Esophagus muscularis mucosa (tissue), 4 donors: ENCODE measurements around the gene PHF20. TPM values are rescaled to one million over a fixed set of nuclear protein-coding genes. Genes with fewer than 3 reads are reported as not detected.
"Not testable (repeated sequence)": the region's sequence is repeated elsewhere in the genome, so short reads cannot be mapped to it uniquely, and the experiment has no call there.

Source experiments
- DNase-seq: peaks from one replicate; pipeline ENCODE4 v3.0.0-alpha.2; 2017; ENCODE audit errors: extremely low spot score
- H3K27ac ChIP-seq, 4 donors: fragments of 200-600 bp; sonication (generic); replicated peaks in 1 of 4; 1 replicate in 3 of 4; 2 replicates in 1 of 4; pipeline ENCODE4 v1.5.1; 2016 to 2019; ENCODE audit warnings: mild to moderate bottlenecking in 1 of 4
- H3K27me3 ChIP-seq, 4 donors: fragments of 200-600 bp; sonication (generic); one replicate each; pipeline versions ENCODE4 v1.5.1 to v1.6.0; 2016 to 2019
- H3K36me3 ChIP-seq, 4 donors: fragments of 200-600 bp; sonication (generic); one replicate each; pipeline ENCODE4 v1.5.1; 2016 to 2019
- H3K4me1 ChIP-seq, 4 donors: fragments of 200-600 bp; sonication (generic); one replicate each; pipeline ENCODE4 v1.5.1; 2016 to 2019
- H3K4me3 ChIP-seq, 4 donors: fragments of 200-600 bp; sonication (generic); 1 replicate in 2 of 4; 2 replicates in 2 of 4; pipeline ENCODE4 v1.5.1; 2016 to 2019; ENCODE audit warnings: mild to moderate bottlenecking in 4 of 4, moderate library complexity in 1 of 4
- H3K9me3 ChIP-seq, 4 donors: fragments of 200-600 bp; sonication (generic); 1 replicate in 3 of 4; 2 replicates in 1 of 4; pipeline ENCODE4 v1.5.1; 2016 to 2019
- EP300 ChIP-seq: sonication (generic); formaldehyde crosslinking; IDR thresholded peaks from one replicate; pipeline ENCODE4 v1.6.1; 2017; ENCODE audit warnings: antibody characterized with exemption
- POLR2A ChIP-seq: fragments of 450-650 bp; IDR thresholded peaks from one replicate; pipeline ENCODE4 v1.6.1; 2017; ENCODE audit warnings: antibody characterized with exemption, moderate library complexity, mild to moderate bottlenecking, low read depth
- POLR2AphosphoS5 ChIP-seq, 2 donors: sonication (generic); formaldehyde crosslinking; IDR thresholded peaks; one replicate each; pipeline ENCODE4 v1.6.1; 2017; ENCODE audit warnings: antibody characterized with exemption in 2 of 2
- WGBS: methylation state at CpG from one replicate; pipeline ENCODE4 v1.1.5; 2018; 5-methylcytosine and 5-hydroxymethylcytosine counted together
- intact Hi-C: fragments of 100-400 bp; cut with DNase I; formaldehyde crosslinking; loops from one replicate; pipeline ENCODE4 v1.15.1; 2023
- total RNA-seq, 4 donors: library from RNA; depleted of rRNA; stranded (reverse); fragments of >200 nt; gene quantifications; one replicate each; pipeline versions ENCODE4 v1.1.0 to v1.2.1, GENCODE V29; 2016
- TF ChIP-seq, protein P1 (sequence below), 3 experiments: fragments of 200-600 bp in 2 of 3; fragments of 450-650 bp in 1 of 3; sonication (generic) in 2 of 3; IDR thresholded peaks; one replicate each; pipeline ENCODE4 v1.5.1; 2017 to 2019; ENCODE audit warnings: antibody characterized with exemption in 3 of 3, mild to moderate bottlenecking in 2 of 3, moderate library complexity in 1 of 3

Gene PHF20
- total RNA-seq, 4 donors from 2014 or later = 45.9 to 62.2 (median 48.0) TPM

- TF ChIP-seq POLR2A (no peak), POLR2AphosphoS5 (IDR thresholded peaks at IDR 0.05) (no peak), EP300 (no peak)
- TF ChIP-seq, protein P1, sequence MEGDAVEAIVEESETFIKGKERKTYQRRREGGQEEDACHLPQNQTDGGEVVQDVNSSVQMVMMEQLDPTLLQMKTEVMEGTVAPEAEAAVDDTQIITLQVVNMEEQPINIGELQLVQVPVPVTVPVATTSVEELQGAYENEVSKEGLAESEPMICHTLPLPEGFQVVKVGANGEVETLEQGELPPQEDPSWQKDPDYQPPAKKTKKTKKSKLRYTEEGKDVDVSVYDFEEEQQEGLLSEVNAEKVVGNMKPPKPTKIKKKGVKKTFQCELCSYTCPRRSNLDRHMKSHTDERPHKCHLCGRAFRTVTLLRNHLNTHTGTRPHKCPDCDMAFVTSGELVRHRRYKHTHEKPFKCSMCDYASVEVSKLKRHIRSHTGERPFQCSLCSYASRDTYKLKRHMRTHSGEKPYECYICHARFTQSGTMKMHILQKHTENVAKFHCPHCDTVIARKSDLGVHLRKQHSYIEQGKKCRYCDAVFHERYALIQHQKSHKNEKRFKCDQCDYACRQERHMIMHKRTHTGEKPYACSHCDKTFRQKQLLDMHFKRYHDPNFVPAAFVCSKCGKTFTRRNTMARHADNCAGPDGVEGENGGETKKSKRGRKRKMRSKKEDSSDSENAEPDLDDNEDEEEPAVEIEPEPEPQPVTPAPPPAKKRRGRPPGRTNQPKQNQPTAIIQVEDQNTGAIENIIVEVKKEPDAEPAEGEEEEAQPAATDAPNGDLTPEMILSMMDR (IDR thresholded peaks at IDR 0.05) = no peak
- H3K9me3 ChIP-seq = no peaks in the 10 kb centered on the region
- no peak overlapping the region for H3K4me3 ChIP-seq
- peaks cover 4 to 64% (median 43%) of the 10 kb centered on the region in 4 donors for H3K36me3 ChIP-seq
- WGBS = 63% methylated on average over 4 of the region's 4 CpGs
- no peaks in the 10 kb centered on the region for H3K27me3 ChIP-seq
- no peak for DNase-seq
- H3K4me1 ChIP-seq = peaks cover 0 to 11% (median 11%) of the 10 kb centered on the region in 4 donors
- intact Hi-C loops = no loop called here
- H3K27ac ChIP-seq = no peak overlapping the region
Observed at GRCh38 chr20:35849706-35850105, 77.9 kb downstream of the PHF20 start.

GRCh38 chr20:35851659-35852058, 79.8 kb downstream of the PHF20 start:
- intact Hi-C loops = not testable (repeated sequence)
- peaks cover 0 to 49% (median 28%) of the 10 kb centered on the region in 4 donors for H3K36me3 ChIP-seq
- WGBS = 88% methylated on average over 8 of the region's 8 CpGs

GRCh38 chr20:35854713-35855348, 83.0 kb downstream of the PHF20 start:
- H3K27me3 ChIP-seq = no peaks in the 10 kb centered on the region
- no peak for DNase-seq
- peaks cover 0 to 9% (median 4%) of the 10 kb centered on the region in 4 donors for H3K4me1 ChIP-seq
- WGBS = 96% methylated on average over 2 of the region's 2 CpGs
- H3K4me3 ChIP-seq = no peak overlapping the region
- H3K9me3 ChIP-seq = no peaks in the 10 kb centered on the region
- intact Hi-C loops = no loop called here
- no peak overlapping the region for H3K27ac ChIP-seq
- TF ChIP-seq, protein P1 (IDR thresholded peaks at IDR 0.05) = no peak
- TF ChIP-seq POLR2AphosphoS5 (IDR thresholded peaks at IDR 0.05) = no peak
- TF ChIP-seq EP300 = no peak
- TF ChIP-seq POLR2A = no peak
- peaks cover 0 to 42% (median 16%) of the 10 kb centered on the region in 4 donors for H3K36me3 ChIP-seq

More at GRCh38 chr20:35851659-35852058, 79.8 kb downstream of the PHF20 start:
- H3K27me3 ChIP-seq, H3K27ac ChIP-seq, DNase-seq, H3K4me3 ChIP-seq, H3K9me3 ChIP-seq: not testable (repeated sequence)
- H3K4me1 ChIP-seq = peaks cover 0 to 16% (median 12%) of the 10 kb centered on the region in 4 donors

- not testable (repeated sequence) for H3K27me3 ChIP-seq, DNase-seq
- WGBS = 94% methylated on average over 4 of the region's 4 CpGs
Observed at GRCh38 chr20:35855641-35856040, 83.8 kb downstream of the PHF20 start.

DNA sequence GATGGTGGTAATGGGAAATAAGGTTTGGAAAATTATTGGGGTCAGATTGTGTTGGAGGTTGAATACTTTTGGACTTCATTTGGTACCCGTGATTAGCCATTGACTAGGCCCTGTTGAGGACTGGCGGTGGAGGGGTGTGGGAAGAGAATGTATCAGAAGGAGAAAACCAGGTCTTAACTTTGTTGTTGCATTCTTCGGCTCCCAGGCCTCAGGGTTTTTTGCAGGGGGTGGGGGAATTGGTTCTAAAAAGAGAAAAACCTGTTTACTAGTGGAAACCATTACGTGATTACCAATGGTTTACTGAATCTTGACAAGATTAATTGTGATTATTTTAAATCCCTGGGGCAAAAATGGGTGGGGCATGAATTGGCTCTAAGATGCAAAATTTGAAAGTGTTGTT, 85.1 kb downstream of the PHF20 start:
- WGBS = 88% methylated on average over 4 of the region's 4 CpGs
- no peak for TF ChIP-seq POLR2A
- TF ChIP-seq EP300 = no peak
- TF ChIP-seq, protein P1 (IDR thresholded peaks at IDR 0.05) = no peak
- no peak for TF ChIP-seq POLR2AphosphoS5 (IDR thresholded peaks at IDR 0.05)
- DNase-seq = no peak
- Histone ChIP-seq H3K36me3 (peaks cover 0 to 36% (median 10%) of the 10 kb centered on the region in 4 donors), H3K27ac (no peak overlapping the region), H3K4me3 (no peak overlapping the region), H3K27me3 (no peaks in the 10 kb centered on the region), H3K9me3 (no peaks in the 10 kb centered on the region), H3K4me1 (peaks cover 0 to 8% (median 3%) of the 10 kb centered on the region in 4 donors)
- intact Hi-C loops = no loop called here

More at GRCh38 chr20:35855641-35856040, 83.8 kb downstream of the PHF20 start:
- H3K36me3 ChIP-seq = peaks cover 0 to 42% (median 16%) of the 10 kb centered on the region in 4 donors
- intact Hi-C loops, H3K4me3 ChIP-seq, H3K4me1 ChIP-seq, H3K27ac ChIP-seq, H3K9me3 ChIP-seq: not testable (repeated sequence)
